ENCODE measurements around the gene SLC25A48.

The SLC25A48 gene

GRCh38 chr5:135830384-135830700, 4.1 kb upstream of the SLC25A48 start:
- TF ChIP-seq CTCF (IDR thresholded peaks at IDR 0.05; ENCODE audit: insufficient read depth, low read length, poor library complexity, severe bottlenecking) = no peak
- H3K36me3 ChIP-seq (ENCODE audit: control insufficient read depth, insufficient read depth, low read length) = no peaks in the 10 kb centered on the region
- DNase-seq (ENCODE audit: extremely low read depth, insufficient read length) = no peak
- H3K4me3 ChIP-seq (replicated peaks; ENCODE audit: low read depth, low read length) = no peak overlapping the region
- peaks cover 4% of the 10 kb centered on the region for H3K27me3 ChIP-seq (replicated peaks; ENCODE audit: control insufficient read depth, insufficient read depth, low read length)

- no peak overlapping the region for H3K4me3 ChIP-seq (replicated peaks; ENCODE audit: low read depth, low read length)
- TF ChIP-seq CTCF (IDR thresholded peaks at IDR 0.05; ENCODE audit: insufficient read depth, low read length, poor library complexity, severe bottlenecking) = no peak
- H3K36me3 ChIP-seq (ENCODE audit: control insufficient read depth, insufficient read depth, low read length) = no peaks in the 10 kb centered on the region
- no peak for DNase-seq (ENCODE audit: extremely low read depth, insufficient read length)
- H3K27me3 ChIP-seq (replicated peaks; ENCODE audit: control insufficient read depth, insufficient read depth, low read length) = peaks cover 4% of the 10 kb centered on the region
These were observed 3.6 kb upstream of the SLC25A48 start for GRCh38 chr5:135830876-135831275.

GRCh38 chr5:135831439-135831838, 3.0 kb upstream of the SLC25A48 start:
- peaks cover 4% of the 10 kb centered on the region for H3K27me3 ChIP-seq (replicated peaks; ENCODE audit: control insufficient read depth, insufficient read depth, low read length)
- no peaks in the 10 kb centered on the region for H3K36me3 ChIP-seq (ENCODE audit: control insufficient read depth, insufficient read depth, low read length)
- DNase-seq (ENCODE audit: extremely low read depth, insufficient read length) = no peak
- no peak overlapping the region for H3K4me3 ChIP-seq (replicated peaks; ENCODE audit: low read depth, low read length)
- no peak for TF ChIP-seq CTCF (IDR thresholded peaks at IDR 0.05; ENCODE audit: insufficient read depth, low read length, poor library complexity, severe bottlenecking)

GRCh38 chr5:135831851-135832555, 2.5 kb upstream of the SLC25A48 start:
- Histone ChIP-seq H3K36me3 (ENCODE audit: control insufficient read depth, insufficient read depth, low read length) (no peaks in the 10 kb centered on the region), H3K27me3 (replicated peaks; ENCODE audit: control insufficient read depth, insufficient read depth, low read length) (peaks cover 4% of the 10 kb centered on the region), H3K4me3 (replicated peaks; ENCODE audit: low read depth, low read length) (no peak overlapping the region)
- DNase-seq (ENCODE audit: extremely low read depth, insufficient read length) = no peak
- TF ChIP-seq CTCF (IDR thresholded peaks at IDR 0.05; ENCODE audit: insufficient read depth, low read length, poor library complexity, severe bottlenecking) = no peak

GRCh38 chr5:135832941-135833920, 1.2 kb upstream of the SLC25A48 start:
- no peak for TF ChIP-seq CTCF (IDR thresholded peaks at IDR 0.05; ENCODE audit: insufficient read depth, low read length, poor library complexity, severe bottlenecking)
- DNase-seq (ENCODE audit: extremely low read depth, insufficient read length) = no peak
- Histone ChIP-seq H3K27me3 (replicated peaks; ENCODE audit: control insufficient read depth, insufficient read depth, low read length) (peaks cover 4% of the 10 kb centered on the region), H3K4me3 (replicated peaks; ENCODE audit: low read depth, low read length) (no peak overlapping the region), H3K36me3 (ENCODE audit: control insufficient read depth, insufficient read depth, low read length) (no peaks in the 10 kb centered on the region)
